GM20431 (cell line): ENCODE measurements around the gene RBM19.
"Not testable (repeated sequence)": the region's sequence is repeated elsewhere in the genome, so short reads cannot be mapped to it uniquely, and the experiment has no call there.

Experiments
- in situ Hi-C: fragments of 300-500 bp; cut with MseI, MboI; formaldehyde crosslinking; loops from one replicate; pipeline ENCODE4 v1.15.0; 2020; ENCODE audit warnings: low sequenced_read_pairs; ENCODE audit not compliant: unreplicated experiment

The RBM19 gene

DNA sequence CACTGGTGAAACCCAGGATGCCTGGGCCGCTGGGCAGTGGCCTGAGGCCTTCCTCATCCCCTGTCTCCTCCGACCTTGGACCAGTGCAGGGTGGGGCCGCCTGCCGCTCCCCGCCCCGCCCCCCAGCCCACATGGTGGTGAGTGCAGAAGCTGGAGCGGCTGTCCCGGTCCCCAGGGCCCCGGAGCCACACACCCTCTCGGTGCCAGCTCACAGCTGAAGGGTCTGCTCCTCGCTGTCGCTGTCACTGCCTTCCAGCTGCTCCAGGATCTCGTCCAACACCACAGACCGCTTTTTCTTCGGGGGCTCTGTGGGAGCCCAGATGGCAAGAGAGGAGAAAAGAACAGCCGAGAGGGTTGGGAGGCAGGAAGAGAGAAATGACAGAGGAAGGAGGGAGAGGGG is 143.1 kb downstream of the RBM19 start:
- in situ Hi-C loops: no loop called here

DNA sequence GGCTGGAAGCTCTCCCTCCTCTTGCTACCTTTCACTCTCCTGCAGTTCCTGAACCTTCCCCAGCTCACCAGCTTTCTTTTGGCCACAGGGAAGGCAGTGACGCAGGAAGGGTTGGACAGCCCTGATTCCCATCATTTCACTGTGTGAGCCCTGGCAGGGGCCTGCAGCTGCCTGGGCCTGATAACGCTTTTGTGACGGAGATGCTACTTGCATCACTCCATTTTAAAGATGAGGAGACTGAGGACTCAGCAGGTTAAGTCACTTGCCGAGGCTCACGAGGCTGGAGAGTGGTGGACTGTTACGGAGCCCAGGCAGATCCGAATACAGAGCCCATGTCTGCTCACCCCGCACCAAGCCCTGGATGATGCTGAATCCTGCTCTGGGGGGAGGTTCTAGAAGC is 145.3 kb downstream of the RBM19 start:
- in situ Hi-C loops: no loop called here

DNA sequence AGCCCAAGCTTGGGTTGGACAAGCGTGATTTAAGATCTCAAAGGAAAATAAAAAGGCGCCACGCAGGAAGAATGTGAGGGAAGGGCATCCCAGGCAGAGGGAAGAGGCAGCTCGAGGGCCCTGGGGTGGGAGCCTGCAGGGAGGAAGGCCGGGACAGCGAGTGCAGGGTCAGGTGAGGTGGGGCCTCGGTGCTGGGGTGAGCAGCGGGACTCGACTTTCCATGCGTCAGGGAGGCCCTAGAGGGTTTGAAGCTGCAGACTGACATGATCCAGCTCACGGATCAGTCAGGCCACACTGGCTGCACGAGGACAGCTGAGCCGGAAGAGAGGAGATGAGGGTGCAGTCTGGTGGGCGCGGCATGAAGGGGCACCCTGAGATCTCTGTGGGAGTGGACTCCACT is 145.8 kb downstream of the RBM19 start:
- in situ Hi-C loops: no loop called here

DNA sequence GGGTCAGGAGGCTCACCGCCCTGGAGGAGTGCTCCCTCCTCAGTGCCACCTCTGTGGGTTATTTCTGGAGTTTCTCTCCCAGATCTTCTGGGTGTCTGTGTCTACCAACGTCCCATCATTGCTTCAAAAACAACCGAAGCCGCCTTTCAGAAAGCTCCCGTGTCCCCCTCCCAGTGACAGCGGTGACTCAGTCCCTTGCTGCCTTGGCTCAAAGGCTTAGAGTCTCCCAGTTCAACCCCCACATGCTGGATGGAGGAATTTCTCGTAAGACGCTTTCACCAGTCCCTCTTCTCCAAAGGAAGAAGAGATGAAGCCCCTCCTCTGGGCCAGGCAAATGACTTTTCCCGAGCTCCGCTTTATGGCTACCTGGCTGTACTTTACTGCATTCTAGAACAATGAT is 146.6 kb downstream of the RBM19 start:
- in situ Hi-C loops: no loop called here

DNA sequence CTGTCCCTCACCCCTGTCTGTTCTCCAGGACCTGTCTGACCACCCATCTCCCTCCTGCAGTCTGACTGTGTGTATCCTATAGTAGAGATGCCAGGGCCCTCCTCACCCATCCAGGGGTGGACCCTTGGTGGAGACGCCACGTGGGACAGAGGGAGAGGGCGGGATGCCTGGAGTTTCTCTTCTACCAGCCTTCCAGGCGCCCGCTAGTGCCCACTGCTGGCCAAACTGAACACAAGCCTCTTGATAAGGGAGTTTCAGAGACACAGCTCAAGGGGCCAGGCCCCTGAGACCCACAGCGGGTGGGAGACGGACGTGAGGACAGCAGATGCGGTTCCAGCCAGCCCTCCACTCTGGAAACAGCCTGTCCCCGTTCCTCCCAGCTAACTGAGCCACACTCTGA is 147.3 kb downstream of the RBM19 start:
- in situ Hi-C loops: no loop called here

DNA sequence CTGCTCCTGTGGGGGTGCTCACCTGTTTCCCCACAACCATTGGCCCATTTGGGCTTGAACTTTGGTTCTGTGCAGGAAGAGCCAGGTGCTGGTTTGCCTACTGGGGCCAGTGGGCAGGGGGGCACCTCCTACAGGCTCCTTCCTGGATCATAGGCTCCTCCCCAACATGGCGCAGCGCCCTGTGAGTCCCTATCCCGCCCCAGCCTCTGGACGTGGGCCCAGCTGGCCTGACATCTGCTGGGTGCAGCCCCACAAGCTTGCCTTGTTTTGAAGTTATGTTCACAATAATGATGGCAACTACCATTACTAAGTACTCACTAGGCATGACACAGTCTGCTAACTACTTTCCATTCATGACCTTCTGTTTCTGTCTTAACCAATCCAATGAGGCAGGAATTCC is 147.8 kb downstream of the RBM19 start:
- in situ Hi-C loops: no loop called here

DNA sequence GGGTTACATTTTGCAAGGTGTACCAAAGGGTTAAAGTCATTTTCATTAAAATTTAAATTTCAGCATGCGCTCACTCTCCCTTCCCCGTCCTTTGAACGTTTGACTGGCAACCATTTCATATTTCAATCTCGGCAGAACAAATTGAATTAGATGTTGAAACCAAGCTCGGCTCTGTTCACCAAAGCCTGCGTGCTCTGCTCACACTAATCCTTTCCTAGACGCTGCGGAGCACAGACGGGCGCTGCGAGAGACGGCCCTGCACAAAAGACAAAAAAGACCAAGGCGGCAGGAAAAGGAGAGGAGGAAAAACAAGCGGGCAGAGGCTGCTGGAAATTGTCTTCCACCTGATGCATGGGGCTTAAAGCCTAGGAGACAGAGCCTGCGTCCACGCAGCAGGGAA is 149.3 kb downstream of the RBM19 start:
- in situ Hi-C loops: no loop called here

DNA sequence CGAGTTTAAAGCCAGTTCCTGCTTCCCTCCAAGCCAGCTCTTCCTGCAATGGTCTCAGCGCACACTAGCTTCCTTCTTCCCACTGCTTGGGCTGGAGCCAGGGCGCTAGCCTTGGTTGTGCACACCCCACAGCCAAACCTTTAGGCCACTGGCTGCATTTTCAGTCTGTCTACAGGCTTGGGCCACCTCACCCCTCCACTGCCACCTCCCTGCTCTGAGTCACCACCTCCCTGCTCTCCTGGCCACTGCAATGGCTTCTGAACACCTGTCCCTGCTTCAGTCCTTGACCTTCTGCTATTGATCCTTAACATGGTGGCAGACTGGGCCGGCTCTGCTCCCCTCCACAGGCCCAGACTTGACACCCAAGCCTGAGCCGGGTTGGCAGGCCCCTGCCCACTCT is 151.1 kb downstream of the RBM19 start:
- in situ Hi-C loops: no loop called here

DNA sequence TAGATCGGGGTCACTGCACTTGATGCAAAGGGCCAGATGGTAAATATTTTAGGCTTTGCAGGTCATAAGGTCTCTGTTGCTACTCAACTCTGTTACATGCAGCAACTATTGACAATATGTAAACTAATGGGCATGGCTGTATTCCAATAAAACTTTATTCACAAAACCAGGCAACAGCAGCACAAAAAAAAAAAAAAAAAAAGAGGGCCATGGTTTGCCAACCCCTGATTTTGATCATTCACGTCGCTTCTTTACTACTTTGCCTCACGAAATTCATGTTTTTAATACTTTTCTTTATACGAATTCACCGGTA is 152.9 kb downstream of the RBM19 start:
- in situ Hi-C loops: no loop called here

DNA sequence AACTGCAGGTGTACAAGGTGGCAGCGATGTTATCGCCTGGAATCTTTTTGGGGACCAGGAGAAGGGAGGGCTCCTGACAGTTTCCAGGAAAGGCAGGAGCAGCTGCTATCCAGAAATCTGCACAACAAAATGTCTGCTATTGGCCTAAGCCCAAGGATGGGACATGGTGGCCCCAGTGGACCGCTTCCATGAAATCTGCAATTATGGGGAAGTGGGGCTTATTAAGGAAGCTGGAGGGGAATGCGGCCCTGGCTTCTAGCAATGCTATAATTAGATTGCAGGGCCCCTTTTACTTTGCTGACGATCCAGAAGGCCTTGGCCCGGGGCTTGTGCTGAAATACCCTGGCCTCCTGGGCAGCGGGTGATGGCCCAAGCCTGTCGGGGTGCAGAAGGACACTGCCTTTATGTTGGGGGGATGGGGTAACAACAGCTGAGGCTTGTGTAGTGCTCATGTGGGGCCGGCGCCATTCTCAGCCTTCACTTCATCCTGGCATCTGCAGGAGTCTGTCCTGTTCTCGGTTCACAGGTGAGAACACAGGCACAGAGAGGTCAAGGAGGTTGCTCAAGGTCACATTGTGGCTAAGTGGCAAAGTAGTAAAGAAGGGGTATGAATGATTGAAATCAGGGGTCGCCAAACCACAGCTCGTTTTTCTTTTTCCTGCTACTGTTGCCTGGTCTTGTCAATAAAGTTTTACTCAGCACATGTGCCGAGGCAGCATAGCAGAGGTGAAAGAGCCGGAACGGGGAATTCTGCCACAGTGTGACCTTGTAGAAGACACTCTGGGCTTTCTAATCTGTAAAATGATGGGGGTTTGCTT is 153.5 kb downstream of the RBM19 start:
- in situ Hi-C loops: no loop called here

DNA sequence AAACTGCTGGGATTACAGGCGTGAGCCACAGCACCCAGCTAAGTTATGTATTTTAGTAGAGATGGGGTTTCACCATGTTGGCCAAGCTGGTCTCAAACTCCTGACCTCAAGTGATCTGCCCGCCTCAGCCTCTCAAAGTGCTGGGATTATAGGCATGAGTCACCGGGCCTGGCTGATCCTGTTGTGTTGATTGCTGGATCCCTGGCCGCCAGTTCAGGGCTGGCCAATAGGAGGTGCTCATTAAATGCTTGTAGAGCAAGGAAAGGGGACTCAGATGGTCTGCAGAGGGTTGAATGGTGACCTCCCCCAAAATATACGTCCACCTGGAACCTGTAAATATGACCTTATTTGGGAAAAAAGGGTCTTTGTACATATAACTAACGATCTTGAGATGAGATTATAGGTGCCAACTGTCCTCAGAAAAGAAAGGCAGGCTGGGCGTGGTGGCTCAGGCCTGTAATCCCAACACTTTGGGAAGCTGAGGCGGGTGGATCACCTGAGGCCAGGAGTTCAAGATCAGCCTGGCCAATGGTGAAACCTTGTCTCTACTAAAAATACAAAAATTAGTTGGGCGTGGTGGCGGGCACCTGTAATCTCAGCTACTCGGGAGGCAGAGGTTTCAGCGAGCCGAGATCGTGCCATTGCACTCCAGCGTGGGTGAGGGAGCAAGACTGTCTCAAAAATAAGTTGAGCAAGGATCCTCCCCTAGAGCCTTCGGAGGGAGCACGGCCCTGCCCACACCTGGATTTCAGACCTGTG is 156.5 kb downstream of the RBM19 start:
- in situ Hi-C loops: not testable (repeated sequence)

DNA sequence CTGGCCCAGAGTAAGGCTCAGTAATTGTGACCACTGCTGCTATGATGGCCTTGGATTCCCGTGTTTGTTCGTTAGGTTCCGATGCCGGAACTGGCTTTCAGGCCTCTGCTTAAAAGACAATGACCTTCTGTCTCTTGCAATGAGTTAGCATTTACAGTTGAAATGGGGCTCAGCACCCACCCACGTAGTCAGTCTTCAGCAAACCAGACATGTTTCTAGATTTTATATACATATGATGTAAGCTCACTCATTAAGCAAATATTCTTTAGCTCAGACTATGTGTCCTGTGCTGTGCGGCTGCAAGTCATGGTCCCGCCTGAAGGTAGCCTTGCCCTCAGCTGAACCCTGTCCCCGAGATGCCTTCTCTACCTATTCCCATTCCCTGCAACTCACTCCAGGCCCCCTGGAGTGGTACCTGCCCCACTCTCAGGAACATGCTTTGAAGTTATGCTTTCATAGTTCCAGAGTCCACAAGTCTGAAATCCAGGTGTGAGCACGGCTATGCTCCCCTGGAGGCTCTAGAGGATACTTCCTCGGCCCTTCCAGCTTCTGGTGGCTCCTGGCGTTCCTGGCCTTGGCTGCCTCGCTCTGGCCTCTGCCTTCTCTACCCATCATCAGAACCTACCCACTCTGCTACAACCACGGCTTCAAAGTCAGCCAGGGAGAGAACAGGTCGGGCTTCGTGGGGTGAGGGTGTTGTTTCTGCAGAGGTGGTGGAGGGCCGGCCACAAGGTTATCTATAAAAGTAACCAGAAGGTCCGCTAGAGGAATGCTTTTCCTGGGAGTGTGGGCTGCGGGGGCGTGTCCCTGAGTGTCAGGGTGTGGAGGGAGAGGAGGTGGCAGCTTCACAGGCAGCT is 157.8 kb downstream of the RBM19 start:
- in situ Hi-C loops: no loop called here

DNA sequence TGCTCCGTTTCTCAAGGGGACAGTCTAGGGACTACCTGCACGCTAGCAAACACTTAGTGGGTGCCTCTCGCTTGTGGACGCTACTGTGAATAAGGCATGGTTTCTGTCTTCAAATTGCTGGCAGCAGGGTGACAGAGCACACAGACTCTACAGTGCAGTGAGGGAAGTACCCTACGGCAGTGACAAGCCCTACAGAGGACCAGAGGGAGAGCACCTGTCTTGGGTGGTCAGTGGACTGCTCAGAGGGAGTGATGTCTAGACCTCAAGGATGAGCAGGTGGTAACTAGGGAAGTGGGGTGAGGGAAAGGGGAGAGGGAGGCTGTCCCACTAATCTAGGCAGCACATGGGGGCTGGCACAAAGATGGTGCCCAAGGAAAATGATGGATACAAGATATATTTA is 160.5 kb downstream of the RBM19 start:
- in situ Hi-C loops: no loop called here

DNA sequence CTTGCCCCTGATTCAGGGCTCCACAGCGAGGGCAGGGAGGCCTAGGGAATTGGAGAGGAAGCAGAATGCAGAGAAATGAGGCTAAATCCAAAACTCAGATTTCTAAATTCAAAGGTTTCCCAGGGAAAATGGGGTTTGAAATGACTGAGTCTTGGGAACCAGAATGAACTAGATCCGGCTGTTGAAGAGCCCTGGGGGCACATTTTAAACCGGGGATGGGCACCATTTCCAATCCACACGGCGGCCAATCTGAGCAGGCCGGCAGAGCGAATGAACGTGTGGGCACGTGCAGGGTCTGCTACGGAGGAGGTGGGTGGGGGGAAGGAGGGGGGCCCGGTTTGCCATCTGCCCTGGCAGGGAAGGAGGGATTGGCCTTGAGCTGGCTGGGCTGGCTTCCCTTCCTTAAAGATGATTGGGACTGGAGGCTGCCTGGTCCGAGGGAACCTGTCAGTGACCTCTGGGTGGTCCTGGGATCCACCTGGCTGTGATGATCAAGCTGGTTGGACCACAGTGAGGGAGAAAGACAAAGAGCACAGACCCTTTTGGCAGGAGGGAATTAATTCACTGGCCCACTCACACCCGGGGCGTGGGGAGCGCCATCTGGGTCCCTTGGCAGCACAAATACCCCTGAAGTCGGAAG is 161.0 kb downstream of the RBM19 start:
- in situ Hi-C loops: no loop called here

DNA sequence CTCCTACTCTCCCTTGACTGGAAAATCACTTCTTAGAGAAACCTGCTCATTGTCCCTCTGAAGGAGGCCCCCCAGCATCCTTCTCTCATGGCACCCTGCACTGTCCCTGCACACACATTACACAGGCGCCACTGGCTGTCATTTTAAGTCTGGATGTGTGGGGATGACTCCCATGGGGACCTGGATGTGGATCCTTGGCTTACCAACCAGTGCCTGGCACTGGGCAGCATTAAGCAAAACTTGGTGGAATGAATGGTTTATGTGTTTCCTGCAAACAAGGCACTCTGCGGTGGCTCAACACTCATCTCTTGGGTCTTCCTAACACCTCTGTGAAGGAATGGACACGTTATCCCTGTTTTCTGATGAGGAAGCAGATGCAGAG is 162.4 kb downstream of the RBM19 start:
- in situ Hi-C loops: no loop called here

DNA sequence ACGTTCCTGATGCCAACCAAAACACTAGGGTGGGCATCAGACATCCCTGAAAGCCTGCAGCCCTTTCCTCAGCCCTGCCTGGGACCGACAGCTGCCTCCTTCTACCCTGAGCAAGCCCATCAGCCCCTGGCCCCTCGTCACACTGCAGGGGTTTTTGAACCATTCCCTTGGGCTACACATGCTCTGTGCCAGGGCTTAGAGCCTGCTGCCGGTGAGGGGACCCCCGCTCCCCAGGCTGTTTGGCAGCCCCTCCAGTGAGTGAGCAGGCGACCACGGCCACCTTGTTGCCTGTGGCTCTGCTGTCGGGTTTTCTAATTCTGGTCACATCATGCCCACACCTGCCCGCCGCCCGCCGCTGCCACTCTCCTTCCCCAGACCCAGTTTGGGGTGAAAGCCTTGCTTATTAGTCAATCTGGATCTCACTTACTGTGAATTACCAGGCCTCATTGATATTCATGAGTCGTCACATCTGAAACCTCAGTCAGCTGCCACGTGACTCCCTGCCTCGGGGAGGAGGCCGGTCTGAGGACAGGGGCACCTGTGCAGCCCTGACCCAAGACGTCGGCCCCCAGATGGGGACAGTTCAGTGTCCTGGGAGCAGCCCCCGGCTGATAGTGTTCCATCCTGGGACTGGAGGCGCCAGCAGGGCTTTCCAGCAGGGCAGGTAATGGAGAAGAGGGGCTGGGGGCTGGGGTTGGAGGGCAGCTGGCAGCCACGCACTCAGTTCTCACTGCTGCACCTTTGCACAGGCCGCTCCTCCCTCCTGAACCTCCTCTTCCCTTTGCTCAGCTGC is 163.0 kb downstream of the RBM19 start:
- in situ Hi-C loops: no loop called here

DNA sequence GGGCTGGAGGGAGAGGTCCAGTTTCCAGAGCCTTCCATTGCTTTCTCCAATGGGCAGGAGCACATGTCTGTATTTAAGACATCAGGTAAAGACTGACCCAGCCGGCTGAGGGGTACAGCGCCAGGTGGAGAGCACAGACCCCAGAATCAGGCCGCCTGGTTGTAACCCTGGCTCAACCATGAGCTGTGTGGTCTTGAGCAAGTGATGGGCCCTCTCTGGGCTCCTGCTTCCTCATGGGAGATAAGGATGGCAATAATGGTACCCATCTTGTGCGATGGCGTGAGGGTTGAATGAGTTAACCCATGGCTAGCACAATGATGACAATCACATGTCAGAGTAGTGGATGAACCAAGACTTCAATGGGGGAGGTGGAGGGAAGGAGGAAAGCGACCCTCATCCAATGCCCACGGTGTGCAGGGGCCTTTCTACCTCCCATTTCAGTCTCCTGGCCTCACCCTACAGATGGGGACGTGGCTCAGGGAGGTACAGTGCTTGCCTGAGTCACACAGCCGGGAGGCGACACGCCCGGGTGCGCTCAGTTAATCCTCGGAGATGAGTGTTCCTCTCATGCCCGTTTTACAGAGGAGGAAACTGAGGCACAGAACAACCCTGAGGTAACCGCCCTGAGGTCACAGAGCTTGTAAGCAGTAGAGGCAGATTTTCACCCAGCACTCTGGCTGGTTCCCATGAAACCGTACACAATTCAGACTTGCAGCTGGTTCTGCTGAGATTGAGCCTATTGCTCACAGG is 163.9 kb downstream of the RBM19 start:
- in situ Hi-C loops: no loop called here

DNA sequence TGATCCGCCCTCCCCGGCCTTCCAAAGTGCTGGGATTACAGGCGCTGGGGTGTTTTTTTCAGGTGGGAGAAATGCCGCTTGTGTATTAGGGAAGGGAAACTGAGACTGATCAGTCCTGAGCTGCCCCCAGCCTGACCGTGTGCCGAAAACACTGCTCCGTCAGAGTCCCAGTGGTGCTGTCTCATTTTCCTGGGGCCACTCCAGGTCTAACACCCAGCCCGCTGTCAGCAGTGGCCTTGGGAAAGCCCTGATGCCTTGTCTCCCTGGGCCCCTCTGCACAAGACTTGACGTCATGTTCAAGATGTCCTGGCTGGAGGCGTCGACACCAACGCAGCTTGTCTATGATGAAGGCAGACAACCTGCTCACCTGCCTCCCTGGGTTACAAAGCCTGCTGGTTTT is 165.9 kb downstream of the RBM19 start:
- in situ Hi-C loops: no loop called here

DNA sequence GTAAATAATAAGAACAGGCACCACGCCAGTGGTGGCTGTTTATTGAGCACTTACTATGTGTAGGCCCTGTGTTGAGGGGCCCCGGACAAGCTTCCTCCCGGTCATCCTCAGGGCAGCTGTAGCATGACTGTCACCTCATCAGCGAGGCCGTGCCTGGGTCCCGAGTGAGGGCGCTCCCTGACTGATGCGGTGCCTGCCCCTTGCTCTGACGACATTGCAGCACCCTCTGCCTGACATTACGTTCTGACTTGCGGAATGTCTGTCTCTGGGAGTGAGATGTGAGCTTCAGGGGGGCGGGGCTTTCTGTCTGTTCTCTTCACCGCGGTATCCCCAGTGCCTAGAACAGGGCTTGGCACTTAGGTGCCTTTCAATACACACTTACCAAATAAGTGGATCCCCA is 167.6 kb downstream of the RBM19 start:
- in situ Hi-C loops: no loop called here
